SW 1271 (cell line): ENCODE measurements around the gene TTC33.
"Not testable (repeated sequence)": the region's sequence is repeated elsewhere in the genome, so short reads cannot be mapped to it uniquely, and the experiment has no call there.

Experiments used
- DNase-seq, 2 experiments: peaks; one replicate each; lab custom pipeline; 2025; lab: John Stamatoyannopoulos, UW

The TTC33 gene

GRCh38 chr5:40614923-40615585 lies 140.7 kb downstream of the TTC33 start:
- DNase-seq = no peak

- no peak for DNase-seq
Measured at GRCh38 chr5:40614466-40614865, 141.3 kb downstream of the TTC33 start.

GRCh38 chr5:40607202-40607601 lies 148.6 kb downstream of the TTC33 start:
- no peak for DNase-seq

- DNase-seq = no peak
Measured at GRCh38 chr5:40606077-40606765, 149.5 kb downstream of the TTC33 start.

GRCh38 chr5:40605295-40605958 lies 150.3 kb downstream of the TTC33 start:
- no peak for DNase-seq

- DNase-seq = no peak
Measured at GRCh38 chr5:40603378-40603777, 152.4 kb downstream of the TTC33 start.

GRCh38 chr5:40601198-40601868 lies 154.4 kb downstream of the TTC33 start:
- DNase-seq = no peak

- DNase-seq = no peak
Measured at GRCh38 chr5:40600383-40600782, 155.4 kb downstream of the TTC33 start.

GRCh38 chr5:40599676-40600075 lies 156.1 kb downstream of the TTC33 start:
- no peak for DNase-seq

GRCh38 chr5:40594811-40595210 lies 160.9 kb downstream of the TTC33 start:
- DNase-seq = no peak

- DNase-seq = not testable (repeated sequence)
Measured at GRCh38 chr5:40591727-40592396, 163.9 kb downstream of the TTC33 start.

- DNase-seq = no peak
Measured at GRCh38 chr5:40587376-40587775, 168.4 kb downstream of the TTC33 start.

- DNase-seq = no peak
Measured at GRCh38 chr5:40585537-40586267, 170.1 kb downstream of the TTC33 start.

- no peak for DNase-seq
Measured at GRCh38 chr5:40584054-40584453, 171.7 kb downstream of the TTC33 start.

- no peak for DNase-seq
Measured at GRCh38 chr5:40578501-40579451, 177.0 kb downstream of the TTC33 start.

- DNase-seq = no peak
Measured at GRCh38 chr5:40577718-40578117, 178.0 kb downstream of the TTC33 start.

- no peak for DNase-seq
Measured at GRCh38 chr5:40575921-40576320, 179.8 kb downstream of the TTC33 start.

GRCh38 chr5:40575411-40575810 lies 180.3 kb downstream of the TTC33 start:
- DNase-seq = no peak

- no peak for DNase-seq
Measured at GRCh38 chr5:40572937-40573336, 182.8 kb downstream of the TTC33 start.

- DNase-seq = no peak
Measured at GRCh38 chr5:40572391-40572790, 183.4 kb downstream of the TTC33 start.
